ENCODE measurements around the gene RBP2. TPM values are rescaled to one million over a fixed set of nuclear protein-coding genes. Genes with fewer than 3 reads are reported as not detected.

The RBP2 gene
- total RNA-seq, 1 experiment from 2014 or later = not detected

GRCh38 chr3:139481116-139481515, 4.8 kb upstream of the RBP2 start:
- DNase-seq (ENCODE audit: low spot score) = no peak

GRCh38 chr3:139480585-139480984, 4.3 kb upstream of the RBP2 start:
- no peak for DNase-seq (ENCODE audit: low spot score)

- DNase-seq (ENCODE audit: low spot score) = no peak
Measured at GRCh38 chr3:139477710-139478640, 1.7 kb upstream of the RBP2 start.

- DNase-seq (ENCODE audit: low spot score) = no peak
Measured at GRCh38 chr3:139473155-139473771, 3.1 kb downstream of the RBP2 start.

GRCh38 chr3:139472380-139473010, 3.8 kb downstream of the RBP2 start:
- DNase-seq (ENCODE audit: low spot score) = no peak

- DNase-seq (ENCODE audit: low spot score) = no peak
Measured at GRCh38 chr3:139470199-139470598, 6.1 kb downstream of the RBP2 start.

GRCh38 chr3:139468399-139468798, 7.9 kb downstream of the RBP2 start:
- DNase-seq (ENCODE audit: low spot score) = no peak

GRCh38 chr3:139466360-139466759, 10.0 kb downstream of the RBP2 start:
- DNase-seq (ENCODE audit: low spot score) = no peak

GRCh38 chr3:139465636-139466035, 10.7 kb downstream of the RBP2 start:
- no peak for DNase-seq (ENCODE audit: low spot score)

GRCh38 chr3:139463466-139463865, 12.8 kb downstream of the RBP2 start:
- DNase-seq (ENCODE audit: low spot score) = no peak

GRCh38 chr3:139460529-139460928, 15.8 kb downstream of the RBP2 start:
- DNase-seq (ENCODE audit: low spot score) = no peak

GRCh38 chr3:139460076-139460475, 16.2 kb downstream of the RBP2 start:
- DNase-seq (ENCODE audit: low spot score) = no peak

- DNase-seq (ENCODE audit: low spot score) = no peak
Measured at GRCh38 chr3:139458348-139458747, 18.0 kb downstream of the RBP2 start.

- no peak for DNase-seq (ENCODE audit: low spot score)
Measured at GRCh38 chr3:139457066-139457465, 19.2 kb downstream of the RBP2 start.

GRCh38 chr3:139456386-139456785, 19.9 kb downstream of the RBP2 start:
- no peak for DNase-seq (ENCODE audit: low spot score)

GRCh38 chr3:139455855-139456254, 20.5 kb downstream of the RBP2 start:
- no peak for DNase-seq (ENCODE audit: low spot score)

- no peak for DNase-seq (ENCODE audit: low spot score)
Measured at GRCh38 chr3:139455206-139455605, 21.1 kb downstream of the RBP2 start.

- DNase-seq (ENCODE audit: low spot score) = no peak
Measured at GRCh38 chr3:139454346-139454745, 22.0 kb downstream of the RBP2 start.

GRCh38 chr3:139450159-139450558, 26.2 kb downstream of the RBP2 start:
- DNase-seq (ENCODE audit: low spot score) = no peak

- DNase-seq (ENCODE audit: low spot score) = no peak
Measured at GRCh38 chr3:139449566-139449965, 26.8 kb downstream of the RBP2 start.

GRCh38 chr3:139448104-139448503, 28.2 kb downstream of the RBP2 start:
- peak; percentile 16 for DNase-seq (ENCODE audit: low spot score)

GRCh38 chr3:139447486-139447885, 28.8 kb downstream of the RBP2 start:
- DNase-seq (ENCODE audit: low spot score) = no peak

GRCh38 chr3:139444446-139444845, 31.9 kb downstream of the RBP2 start:
- DNase-seq (ENCODE audit: low spot score) = no peak
